GM18511 (cell line): Measurements from ENCODE around the gene TSPAN32.

Experiments
- ATAC-seq: cut with Tn5 transposase; IDR thresholded peaks from one replicate; pipeline ENCODE4 v1.9.1; 2021; ENCODE audit warnings: mild to moderate bottlenecking, moderate library complexity; ENCODE audit not compliant: unreplicated experiment

The TSPAN32 gene

DNA sequence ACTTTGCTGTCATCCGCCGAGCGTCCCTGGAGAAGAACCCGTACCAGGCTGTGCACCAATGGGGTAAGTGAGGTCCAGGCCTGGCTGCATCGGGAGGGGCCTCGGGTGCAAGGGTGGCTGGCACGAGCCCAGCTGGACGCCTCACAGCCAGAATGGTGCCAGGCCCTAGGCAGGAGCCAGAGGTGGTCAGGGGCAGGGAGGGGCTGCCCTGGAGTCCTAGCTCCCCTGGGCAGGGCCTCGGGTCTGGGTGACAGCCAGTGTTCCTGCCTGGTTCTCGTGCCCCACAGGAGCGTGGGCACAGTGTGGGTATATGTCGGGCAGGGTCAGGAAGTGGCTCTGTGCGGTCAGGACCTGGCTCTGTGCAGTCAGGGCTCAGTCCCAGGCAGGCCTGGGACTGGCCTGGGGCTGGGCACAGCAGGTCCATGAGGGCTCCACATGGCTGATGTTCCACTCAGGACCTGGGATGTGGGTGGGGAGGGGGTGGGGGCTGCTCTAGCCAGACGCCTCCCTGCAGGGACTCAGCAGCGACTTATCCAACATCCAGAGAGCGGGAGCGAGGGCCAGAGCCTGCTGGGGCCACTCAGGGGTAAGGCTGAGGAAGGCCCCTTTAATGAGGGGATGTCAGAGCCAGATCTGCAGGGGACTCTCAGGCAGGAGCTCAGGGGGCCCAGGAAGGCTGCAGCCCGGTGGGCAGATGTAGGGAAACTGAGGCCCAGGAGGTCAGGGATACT, 1.2 kb downstream of the TSPAN32 start:
- ATAC-seq = no peak

DNA sequence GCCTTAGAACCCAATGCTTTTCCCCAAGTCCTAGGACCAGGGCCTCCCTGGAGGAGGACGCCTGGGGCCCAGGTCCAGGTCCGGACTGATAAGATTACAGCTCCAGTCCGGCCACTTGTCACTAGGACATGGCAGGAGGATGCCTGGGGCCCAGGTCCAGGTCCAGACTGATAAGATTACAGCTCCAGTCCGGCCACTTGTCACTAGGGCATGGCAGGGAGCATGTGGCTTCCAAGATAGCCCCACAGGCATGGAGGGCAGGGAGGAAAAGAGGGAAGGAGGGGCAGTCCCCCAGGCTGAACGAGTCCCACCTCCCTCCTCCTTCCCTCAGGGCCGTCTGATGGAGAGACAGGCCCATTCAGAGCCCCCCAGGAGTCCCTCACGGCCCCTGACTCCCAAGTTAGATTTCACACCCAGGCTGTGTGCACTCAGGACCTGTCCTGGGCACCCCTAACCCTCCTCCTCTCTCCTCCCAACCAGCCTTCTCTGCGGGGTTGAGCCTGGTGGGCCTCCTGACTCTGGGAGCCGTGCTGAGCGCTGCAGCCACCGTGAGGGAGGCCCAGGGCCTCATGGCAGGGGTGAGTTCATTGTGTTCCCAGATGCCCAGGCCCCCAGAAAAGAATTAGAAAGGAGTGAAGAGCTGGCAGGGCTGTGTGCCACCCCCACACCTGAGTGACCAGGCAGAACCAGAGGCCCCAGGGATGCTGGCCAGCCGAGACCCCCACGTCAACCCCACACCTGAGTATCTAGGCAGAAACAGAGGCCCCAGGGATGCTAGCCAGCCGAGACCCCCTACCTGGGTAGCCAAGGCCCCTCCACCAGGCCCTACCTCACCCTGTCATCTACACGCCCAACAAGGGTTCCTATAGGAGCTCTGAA, 2.1 kb downstream of the TSPAN32 start:
- no peak for ATAC-seq

DNA sequence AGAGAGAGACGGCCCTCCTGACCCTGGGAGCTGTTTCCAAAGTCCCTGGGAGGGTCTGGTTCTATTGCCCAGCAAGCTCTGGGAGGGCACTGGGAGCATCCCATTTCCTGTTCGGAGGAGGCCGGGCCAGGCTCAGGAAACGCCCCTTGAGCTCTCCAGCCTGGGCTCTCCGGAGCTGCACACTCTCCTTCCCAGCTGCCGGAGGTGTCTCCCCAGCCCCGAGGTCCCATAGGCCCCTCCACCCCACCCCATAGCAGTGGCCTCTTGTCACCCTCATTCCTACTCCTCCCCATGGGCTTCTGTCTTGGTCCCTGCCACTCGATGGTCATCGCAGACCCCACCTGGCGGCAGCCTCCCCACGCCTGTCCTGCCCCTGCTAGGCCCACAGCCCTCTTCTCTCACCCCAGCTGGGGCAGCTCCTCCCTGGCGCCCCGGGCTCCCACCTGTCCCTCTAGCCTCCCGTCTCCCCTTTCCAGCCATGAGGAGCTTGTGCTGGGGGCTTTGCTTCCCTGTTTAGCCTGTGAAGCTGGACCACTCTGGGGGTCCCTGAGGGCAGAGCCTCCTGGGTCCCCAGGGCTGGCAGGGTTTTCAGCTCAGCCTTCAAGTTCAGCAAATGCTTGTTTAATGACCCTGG, 2.8 kb downstream of the TSPAN32 start:
- ATAC-seq = no peak

DNA sequence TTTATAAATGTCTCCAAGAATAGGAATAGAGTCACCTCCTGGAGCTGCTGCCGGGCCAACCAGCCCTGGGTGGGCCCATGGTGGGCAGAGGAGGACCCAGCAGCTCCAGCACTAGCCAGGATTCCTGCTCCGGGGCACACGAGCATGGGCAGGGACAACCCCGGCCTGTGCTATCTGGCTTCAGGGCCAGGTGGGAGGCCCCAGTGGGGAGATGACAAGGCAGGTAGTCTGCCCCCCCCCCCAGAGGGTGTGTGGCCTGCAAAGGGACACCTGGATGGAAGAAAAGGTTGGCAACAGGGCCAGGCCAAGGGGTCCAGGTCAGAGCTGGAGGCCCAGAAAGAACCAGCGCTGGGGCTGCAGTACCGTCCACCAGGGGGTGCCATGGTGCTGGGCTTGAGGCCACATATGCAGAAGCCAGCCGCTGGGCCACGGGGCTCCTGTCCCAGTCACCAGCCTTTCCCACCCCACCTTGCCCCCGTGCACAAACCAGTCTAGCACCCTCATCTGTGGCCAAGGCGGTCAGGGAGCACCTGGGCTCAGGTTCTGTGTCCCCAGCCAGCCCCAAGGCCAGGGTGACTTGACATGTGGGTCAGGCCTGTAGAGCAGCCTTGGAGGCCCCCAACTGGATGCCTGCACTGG, 3.4 kb downstream of the TSPAN32 start:
- no peak for ATAC-seq

DNA sequence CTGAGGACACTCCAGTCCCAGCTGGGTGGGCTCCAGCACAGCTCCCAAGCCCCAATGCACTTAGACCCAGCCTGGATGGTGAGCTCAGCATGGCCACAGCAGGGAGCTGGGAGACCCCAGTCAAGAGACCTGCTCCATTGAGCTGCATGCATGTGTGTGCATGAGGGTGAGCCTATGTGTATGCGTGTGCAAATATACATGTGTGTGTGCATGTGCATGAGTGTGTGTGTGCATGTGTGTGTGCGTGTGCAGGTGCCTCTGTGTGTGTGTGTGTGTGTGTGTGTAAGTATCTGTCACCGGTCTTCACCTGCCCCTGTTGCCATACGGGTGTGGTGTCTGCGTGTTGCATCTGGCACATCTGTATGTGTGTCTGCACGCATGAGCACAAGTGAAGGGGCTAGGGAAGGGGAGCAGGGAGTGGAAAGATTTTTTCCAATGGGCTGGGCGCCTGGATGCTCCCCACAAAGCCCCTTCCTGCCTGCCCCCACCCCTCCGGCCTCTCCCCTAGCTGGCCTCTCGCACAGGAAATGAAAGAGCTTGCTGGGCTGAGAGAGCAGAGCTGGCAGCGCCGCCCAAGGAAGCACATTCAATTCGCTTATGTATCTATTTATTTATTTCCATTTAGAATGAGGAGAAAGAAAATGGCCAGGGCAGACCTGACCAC, 4.1 kb downstream of the TSPAN32 start:
- ATAC-seq = no peak

DNA sequence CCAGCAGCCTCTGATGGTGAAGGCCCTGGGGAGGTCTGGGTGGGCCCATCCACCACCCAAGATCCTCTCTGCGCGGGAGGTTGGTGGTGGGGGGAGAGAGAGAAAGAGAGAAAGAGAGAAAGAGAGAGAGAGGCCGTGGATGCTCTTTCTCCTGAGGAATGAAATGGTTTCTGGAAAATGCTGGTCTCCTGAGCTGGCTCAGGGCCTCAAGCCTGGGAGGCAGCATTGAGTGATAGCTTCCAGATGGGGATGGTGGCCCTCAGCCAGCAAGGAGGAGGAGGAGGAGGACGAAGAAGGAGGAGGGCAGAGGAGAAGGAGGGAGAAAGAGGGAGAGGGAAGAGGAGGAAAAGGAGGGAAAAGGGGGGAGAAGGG, 4.6 kb downstream of the TSPAN32 start:
- no peak for ATAC-seq

DNA sequence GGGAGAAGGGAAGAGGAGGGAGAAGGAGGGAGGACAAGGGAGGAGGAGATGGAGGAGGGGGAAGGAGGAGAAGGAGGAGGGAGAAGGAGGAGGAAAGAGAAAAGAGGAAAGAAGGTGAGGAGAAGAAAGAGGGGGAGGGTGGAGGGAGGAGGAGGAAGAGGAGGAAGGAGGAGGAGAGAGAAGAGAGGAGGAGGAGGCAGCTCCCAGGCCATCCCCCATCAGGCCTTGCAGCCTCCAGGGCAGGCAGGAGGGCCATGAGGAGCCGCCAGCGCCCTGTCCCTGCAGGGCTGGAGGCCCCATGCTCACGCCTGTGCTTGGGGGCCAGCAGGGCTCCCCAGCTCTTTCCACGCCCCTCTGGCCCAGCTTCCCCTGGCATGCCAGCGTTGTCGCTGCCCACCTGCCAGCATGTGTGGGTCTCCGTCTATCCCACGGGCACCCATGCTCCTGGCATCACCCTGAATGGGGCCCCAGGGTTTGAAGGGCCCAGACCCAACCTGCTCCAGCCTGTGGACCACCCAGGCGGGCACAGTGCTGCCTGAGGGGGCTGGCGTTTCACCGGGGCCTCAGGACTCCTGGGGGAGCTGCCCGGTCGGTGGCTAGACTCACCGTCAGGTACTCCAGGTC, 5.2 kb downstream of the TSPAN32 start:
- no peak for ATAC-seq

DNA sequence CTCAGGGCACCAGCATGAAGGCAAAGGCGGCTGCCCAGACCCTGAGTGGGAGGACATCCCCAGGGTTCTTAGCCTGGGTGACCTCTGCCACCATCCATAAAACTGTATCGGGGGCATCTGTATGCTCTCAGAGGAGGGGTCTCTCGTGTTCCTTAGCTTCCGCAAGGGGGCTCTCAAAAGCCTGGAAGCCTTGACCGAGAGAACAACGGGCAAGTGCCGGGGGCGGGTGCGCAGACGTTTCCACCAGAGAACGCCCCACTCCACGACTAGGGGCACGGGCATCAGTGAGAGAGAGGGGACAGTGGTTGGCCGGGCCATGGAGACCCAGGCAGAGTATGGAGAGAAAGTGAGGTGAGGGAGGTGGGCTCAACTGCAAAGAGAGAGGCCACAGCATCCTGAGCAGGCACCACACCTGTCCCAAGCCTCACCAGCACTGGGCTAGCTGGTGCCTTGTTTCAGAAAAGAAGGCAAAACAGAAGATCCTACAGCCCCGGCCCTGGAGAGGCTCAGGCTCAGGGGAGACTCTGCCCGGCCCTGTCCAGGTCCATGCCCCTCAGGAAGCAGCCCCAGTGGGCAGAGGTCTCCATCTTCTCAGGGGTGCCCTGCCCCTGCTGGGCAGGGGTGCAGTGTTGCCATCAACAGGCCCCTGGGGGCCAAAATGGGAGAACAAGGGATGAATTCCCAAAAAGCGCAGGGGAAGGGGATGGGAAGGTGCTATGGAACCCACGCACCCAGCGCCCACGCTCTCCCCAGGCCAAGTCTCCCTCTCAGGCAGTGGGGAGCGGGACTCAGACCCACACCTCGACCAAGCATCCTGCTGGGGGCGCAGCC, 5.9 kb downstream of the TSPAN32 start:
- no peak for ATAC-seq

DNA sequence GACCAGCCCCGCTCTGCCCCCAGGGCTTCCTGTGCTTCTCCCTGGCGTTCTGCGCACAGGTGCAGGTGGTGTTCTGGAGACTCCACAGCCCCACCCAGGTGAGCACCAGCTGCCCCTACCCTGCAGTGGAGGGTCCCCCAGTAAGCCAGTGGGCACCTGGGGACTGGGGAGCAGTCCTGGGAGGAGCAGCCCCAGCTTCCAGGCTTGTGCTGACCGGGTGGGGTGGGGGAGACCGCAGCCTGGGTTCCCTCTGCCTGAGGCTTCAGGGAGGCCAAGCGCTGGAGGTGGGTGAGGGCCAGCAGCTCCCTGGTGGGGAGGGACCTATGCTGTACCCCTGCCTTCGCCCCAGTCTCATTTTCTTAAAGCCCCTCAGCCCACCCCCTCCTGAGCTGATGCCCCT, 6.9 kb downstream of the TSPAN32 start:
- no peak for ATAC-seq

DNA sequence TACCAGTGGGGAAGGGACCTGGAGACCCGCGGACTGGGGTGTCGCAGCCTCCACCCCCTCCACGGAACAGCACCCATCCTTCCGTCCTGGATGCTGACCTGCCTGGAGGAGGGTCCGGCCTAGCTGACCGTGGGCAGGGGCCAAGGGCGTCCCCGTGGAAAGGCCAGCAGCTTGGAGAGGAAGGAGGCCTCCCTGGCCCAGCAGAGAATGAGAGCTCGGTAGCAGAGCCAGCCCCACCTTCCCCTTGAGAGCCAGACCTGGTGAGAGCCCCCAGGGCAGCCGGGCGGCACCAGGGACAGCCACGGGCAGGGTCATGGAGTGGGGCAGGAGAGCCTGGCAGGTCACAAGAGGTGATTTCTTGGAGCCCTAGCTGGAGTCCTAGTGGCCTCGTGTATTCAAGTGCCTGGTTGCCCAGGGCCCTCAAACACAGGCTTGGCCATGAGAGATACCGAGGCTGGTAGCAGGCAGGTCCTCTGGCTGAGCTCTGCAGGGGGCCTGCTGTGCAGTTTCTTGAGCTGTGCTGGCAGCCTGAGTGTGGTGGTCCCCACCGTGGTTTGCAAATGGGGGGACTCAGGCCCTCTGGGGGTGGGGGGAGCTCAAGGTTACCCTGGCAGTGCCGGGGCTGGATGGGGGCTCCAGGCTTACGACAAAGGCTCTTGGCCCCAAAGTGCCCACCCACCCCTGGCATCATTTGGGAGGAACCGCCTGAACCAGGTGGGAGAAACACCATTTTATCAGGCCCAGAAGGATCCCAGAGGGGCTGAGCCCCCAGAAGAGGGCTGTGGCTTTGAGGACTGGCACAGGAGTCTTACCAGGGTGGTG, 7.6 kb downstream of the TSPAN32 start:
- ATAC-seq = no peak

DNA sequence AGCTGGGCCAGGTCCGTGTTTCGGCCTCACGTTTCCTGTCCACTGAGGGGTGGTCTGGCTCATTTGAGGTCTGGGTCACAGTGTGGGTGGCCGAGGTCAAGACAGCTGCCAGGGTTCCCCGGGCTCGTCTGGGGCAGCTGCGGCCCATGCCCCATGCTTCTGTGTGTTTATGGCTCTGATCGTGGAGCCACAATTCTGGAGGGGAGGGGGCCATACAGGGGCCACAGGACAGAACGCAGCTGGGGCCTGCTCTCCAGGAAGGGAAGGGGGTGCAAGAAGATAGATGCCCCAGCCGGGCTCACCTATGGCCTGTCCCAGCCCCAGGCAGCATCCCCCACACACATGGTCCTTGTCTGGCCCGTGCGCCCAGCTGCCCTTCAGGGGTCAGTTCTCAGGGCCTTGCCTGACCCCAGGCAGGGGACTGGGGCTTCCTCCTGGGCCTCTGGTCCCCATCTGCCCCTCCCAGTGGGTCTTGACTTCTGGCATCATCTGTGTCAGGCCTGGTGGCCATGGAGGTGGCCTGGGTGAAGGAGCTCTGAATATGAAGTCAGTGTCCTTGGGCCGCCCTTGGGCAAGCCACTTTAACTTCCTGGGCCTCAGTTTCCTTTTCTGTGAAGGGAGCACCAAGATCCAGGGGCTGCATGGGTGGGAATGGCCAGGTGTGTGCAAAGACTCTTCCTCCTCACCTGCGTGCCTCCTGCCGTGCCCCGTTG, 8.4 kb downstream of the TSPAN32 start:
- no peak for ATAC-seq

DNA sequence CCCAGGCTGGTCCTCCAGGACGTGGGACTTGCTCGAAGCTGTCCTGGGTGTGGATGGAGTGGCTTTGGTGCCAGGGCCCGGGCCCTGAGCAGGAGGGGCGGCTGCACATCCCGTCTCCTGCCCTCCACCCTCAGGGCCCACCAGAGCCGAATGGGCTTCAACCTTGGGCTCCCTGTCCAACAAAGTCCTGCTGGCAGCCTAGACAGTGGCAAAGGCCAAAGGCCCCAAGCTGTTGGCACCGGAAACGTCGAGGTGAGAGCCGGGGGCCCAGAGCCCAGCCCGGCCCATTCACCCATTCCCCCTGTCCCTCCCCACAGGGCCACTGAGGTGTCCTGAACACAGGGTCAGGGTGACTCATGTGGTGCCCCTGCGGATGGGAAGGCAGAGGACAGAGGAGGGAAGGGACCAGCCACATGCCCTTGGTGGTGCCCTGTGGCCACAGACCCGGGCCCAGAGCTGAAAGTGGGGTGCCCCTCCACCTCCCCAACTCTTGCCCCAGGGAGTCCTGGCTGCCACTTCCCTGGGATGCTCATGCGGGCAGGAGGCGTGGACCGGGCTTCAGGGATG, 9.1 kb downstream of the TSPAN32 start:
- ATAC-seq = no peak

DNA sequence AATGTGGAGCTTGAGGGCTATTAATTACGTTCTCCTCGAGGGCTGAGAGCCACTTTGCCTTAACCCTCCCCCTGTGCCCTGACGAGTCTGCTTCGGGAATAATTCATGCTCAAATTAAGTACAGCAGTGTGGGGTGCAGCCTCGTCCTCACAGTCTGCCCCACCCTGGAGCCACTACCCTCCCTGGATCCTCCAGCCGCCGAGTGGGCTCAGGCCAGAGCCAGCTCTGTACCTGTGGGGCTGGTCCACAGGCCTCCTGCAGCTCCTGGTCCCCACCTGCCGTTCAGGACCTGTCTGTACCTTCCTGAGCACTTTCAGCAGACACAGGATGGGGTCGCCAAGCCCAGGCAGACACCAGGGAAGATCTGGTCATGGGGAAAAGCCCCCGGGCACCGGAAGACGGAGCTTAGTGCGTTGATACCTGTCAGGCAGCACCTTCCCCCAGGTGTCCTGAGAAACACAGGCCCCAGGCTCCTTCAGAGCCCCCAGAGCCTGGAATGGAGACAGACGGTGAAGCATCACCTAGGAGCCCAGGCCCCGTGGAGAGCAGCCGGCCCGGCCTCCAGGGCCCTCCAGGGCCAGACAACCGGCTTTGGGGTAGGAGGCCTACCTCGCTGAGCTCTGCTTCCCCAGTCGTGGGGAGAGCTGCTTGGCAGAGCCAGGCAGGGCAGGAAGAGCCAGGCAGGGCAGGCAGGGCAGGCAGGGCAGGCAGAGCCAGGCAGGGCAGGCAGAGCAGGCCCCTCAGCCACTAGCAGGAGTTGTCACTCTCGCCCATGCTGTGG, 9.7 kb downstream of the TSPAN32 start:
- ATAC-seq = no peak

DNA sequence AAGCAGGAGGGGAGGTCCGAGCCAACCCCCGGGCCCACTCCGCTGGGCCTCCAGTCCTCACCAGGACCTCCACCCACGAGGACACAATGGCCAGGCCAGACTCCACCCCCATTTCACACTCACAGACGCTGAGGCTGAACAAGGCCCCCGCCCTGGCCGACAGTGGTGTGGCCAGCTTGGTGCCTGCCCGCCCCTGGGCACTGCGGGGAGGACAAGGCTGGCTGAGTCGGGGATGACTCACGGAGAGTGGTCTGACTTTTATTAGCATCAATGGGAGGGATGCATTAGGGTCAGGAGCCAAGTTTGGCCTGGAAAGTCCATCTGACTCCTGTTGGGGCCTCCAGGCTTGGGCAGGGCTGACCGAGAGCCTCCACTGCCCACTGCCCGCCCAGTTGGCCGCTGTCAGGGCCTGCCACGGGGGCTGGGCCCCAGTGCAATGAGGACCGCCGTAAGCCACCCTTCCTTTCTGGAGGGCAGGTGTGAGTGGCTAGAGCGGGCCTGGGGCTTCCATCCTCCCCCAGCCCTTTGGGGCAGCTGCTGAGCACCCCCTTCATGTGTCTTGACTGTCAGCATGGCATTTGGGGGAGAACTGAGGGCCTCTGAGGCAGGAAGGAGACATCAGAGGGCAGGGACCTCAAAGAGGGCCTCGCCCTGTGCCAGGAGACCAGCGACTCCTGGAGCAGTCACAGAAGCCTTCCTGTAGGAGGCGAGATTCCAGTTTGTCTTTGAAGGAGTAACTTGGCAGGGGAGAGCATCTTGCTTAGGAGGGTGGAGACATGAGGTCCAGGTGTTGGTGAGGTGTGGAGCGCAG, 10.6 kb downstream of the TSPAN32 start:
- ATAC-seq = no peak

DNA sequence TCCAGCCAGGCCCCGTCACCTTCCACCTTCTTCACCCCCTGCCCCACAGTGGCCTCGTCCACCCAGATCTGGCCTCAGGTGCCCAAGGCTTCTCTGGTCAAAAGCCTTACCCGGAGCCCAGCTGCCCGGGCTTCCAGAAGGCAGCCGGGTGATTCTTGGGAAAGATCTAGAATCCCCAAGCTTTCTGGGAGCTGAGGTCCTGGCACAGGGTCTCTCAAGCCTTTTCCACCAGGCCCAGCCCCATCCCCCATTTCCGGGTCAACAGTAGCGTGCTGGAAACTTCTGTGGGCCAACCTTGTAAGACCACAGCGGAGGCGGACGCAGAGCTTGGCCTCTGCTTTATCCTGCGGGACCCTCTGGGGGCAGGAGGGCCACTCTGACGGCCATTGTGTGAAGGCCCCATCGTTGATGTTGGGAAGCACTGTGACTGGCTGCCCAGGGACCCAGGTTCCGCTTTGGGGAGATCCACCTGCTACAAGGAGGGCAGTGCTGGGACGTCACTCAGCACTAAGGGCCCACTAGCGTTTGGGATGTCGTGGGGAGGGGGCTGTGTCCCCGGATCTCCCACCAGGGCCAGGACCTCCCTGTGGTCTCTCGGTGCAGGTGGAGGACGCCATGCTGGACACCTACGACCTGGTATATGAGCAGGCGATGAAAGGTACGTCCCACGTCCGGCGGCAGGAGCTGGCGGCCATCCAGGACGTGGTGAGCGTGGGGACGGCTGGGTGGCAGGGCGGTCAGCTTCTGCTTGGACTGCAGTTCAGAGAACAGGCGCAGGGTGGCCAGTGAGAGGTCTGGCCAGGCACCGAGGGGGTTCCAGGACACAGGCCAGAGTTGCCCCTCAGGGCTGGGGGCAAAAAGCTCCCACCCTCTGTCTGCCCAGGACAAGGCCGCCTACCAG, 11.5 kb downstream of the TSPAN32 start:
- no peak for ATAC-seq
